GM18870 (cell line): Measurements from ENCODE around the gene MVB12B.

Experiments used
- ATAC-seq: cut with Tn5 transposase; IDR thresholded peaks from one replicate; pipeline ENCODE4 v1.9.1; 2021; ENCODE audit warnings: moderate library complexity; ENCODE audit not compliant: unreplicated experiment

MVB12B gene

DNA sequence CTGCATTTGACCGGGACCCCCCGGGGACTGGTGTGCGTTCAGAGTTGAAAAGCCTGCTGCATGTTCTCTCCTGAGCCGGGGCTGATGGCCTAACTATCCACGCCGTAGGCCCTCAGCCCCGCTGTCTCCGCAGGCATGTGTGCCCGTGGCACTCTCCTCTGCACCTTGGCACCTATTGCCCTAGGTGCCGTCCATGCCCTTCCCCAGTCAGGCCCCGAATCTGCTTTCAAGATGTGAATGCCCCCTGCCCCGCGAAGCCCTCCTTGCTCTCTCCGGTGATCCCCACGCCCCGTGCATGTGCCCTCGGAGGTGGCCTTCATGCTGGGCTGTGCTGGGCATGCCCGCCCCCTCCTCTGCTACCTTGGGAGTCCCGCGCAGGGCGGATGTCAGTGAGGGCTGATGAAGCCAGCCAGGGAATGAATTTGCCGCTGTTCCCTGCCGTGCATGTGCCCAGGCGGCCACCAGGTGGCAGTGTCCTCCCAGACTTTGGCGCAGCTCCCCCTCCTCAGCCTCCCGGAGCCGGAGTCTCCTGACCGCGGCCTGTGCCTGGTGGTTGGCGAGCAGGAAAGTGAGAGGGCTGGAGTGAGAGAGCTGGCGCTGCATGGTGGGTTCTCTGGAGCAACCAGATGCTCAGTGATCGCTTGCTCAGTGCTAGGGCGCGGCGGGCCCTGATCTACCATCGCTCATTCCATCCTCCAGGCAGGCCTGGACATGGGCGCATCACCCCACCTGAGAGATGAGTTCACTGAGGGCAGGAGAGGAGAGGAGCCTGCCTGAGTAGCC, 174.2 kb downstream of the MVB12B start:
- ATAC-seq = no peak

DNA sequence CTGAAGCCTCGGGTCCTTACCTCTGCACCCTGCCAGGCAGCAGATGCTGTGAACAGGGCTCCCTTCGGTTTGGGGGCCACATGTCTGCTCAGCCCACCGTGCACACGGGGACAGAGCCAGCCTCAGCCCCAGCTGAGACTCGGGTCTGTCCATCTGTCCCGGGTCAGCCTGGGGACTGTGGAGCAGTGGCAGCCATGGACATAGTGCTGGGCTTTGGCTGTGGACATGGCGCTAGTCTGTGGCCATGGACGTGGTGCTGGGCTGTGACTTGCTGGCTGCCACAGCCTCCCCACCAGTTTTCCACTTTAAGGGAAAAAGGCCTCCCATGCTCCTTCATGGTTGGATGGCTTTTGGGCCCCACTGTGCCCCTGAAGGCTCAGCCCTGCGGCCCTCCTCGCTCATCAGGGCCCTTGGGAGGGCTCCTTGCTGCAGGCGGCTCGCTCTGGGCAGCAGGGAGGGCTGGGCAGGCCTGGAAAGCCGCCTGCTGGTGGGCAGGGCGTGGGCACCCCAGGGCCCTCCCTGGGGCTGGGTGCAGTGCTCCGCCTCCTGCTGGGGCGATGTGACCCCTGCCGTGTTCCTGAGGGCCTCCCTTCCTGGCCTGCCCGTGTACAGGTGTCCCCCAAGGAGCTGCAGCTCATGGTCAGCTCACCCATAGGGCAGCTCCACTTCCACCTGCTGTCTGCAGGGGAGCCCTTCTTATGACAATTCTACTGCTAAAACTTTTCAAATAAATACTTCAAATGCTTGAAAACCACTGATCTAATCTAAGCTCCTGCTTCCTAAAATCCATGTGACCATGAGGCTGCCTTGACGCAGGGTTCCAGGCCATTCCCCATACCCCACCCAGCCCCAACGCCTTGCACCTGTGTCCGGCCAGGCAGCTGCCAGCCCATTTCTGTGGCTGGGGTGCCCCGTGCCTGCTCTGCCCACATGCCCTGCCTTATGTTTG, 175.0 kb downstream of the MVB12B start:
- ATAC-seq = no peak

DNA sequence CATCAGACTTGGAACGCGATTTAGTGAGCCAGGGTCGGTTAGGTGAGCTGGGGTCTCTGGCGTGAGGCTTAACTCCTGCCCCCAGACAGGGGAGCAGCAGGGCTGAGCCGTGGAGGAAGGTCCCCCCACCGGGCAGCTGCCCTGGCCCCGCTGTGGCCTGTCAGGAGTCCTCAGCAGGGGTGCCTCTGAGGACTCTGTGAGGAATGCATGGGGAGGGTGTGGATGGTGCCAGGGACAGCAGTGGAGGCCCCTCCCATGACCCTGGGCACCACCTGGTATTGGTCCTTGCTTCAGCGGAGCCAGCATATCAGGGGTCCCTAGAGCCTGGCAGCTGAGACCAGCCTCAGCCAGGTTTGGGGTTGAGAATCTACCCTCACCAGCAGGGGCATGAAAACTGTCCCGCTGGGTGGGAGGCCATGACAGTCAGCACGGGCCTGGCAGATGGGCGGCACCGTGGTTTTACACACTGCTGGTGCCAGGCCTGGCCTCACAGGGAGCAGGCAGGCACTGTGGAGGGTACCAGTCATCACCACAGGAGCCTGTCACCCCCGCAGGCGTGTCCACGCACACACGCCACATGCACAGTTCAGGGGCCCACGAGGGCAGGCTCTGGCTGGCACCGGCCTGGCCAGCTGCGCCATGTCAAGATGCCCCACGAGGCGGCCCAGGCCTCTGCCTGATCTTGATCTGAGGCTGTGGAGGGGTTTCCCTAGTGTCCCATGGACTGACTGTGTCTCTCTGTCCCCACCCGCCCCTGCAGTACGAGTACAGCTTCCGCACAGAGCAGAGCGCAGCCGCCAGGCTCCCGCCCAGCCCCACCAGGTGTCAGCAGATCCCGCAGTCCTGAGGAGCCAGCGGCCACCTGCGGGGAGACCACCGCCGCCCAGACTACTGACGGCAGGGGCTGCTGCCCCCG, 176.0 kb downstream of the MVB12B start:
- ATAC-seq = no peak

DNA sequence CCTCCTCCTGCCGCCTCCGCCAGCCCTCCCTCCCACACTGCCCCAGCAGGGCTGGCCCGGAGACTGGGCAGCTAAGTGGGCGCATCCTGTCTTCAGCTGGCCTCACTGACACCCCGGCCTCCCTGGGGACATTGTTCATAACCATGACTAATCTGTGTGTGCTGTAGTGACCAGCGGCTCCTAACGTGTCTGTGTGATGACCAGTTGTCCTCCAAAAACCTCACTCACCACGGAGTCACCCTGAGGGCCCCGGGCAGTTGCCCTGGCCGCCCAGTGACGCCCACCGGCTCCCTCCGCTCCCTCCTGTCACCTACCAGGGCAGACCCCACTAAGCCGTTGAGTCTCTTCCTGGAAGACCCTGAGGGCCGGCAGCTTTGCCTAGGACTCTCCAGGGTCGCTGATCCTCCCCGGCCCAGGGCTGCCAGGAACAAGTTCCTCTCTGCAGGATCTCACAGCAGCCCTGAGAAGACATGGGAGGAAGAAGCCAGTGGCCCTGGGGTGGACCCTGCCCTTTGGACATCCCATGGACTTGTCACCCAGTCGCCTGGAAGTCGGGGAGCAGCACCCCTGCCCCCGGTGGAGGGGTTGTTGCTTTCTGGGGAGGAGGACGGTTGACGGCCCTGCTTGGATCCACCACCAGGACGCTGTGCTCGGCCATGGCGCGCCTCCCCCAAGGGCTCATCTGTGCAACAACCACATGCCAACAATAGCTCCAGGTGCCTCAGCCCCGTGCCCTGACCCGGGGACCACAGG, 176.9 kb downstream of the MVB12B start:
- ATAC-seq = no peak

DNA sequence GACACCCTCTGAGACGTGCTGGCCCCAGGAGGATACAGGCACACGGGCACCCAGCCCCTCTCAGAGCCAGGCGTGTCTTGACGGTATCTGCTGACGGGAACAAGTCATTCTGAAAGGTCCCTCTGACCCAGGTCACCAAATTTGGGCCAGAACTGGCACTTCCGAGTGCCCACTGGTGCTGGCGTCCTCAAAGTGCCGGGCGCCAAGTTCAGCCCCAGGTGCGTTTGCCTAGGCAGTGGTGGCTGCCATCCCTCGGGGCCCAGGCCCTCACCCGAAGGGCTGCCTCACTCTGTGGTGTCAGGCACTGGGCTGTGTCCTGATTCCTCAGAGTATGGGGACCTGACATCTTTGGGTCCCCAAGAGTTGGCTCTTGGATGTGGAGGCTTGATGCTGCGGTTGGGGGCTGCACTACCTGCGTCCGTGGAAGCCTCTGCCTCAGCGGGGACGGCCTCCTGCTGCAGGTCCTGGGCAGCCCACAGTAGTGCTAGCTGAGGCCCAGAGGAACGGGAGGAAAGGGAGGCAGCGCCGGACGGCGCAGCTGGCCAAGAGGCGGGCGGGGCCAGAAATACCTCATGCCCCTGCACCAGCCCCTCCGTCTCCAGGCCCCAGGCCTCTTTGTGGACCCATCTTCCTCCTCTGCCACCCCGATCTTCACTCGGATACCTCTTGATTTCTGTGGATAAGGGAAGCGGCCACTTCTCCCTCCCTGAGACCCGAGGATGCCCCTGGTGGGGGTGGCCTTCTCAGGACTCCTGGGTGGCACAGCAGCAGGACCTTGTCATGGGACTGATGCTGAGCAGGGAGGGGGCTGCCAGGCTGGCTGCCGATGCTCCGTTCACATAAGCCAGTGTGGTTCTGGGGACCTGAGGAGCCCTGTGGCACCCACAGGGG, 177.7 kb downstream of the MVB12B start:
- no peak for ATAC-seq

DNA sequence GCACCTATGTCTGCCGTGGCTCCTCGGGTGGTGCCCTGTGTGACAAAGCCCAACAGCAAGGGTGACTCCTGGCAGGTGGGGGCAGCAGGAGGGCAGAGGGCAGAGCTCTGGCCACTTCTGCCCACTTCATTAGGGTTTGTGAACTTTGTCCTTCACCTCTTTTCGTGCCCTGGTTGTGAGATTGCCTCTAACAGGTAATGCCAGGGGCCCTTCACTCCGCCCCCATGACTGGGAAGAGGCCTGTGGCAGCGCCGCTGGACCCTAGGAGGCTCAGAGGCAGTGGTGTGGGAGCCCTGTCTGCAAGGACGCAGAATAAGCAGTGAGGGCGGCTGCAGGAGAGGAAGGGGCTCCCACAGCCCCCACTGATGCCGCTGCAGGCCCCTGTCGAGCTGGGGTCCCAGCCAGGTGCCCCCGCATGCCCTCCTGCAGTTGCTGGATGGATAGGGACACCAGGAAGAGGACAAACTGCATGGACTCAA, 178.4 kb downstream of the MVB12B start:
- ATAC-seq = no peak

DNA sequence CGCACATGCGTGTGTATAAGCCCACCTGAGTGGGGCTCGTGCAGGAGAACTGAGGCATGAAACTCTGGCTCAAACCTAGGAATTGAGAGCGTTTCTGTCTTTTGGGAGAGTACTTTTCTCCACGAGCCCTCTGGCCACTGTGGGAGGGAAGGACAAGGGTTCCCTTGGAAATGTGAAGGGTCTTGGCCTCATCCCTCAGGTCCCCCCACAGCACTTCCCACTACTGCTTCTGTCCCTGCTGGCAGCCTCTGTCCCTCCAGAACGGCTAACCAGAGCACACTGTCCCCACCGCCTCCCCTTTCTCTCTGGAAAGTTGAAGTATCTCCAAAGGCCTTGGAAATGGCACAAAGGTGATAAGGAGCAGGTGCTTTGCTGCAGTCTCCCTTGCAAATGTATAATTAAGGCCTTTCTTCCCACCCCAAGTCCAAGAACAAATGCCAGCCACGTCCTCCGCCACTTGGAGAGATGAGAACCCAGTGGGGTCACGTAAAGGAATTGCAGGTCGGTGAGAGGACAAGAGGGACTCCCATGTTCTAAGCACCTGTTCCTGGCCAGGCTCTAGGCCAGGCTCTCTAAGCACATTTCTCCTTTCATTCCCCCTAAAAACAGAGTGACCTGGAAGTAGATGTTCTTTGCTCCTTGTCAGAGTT, 179.2 kb downstream of the MVB12B start:
- no peak for ATAC-seq

DNA sequence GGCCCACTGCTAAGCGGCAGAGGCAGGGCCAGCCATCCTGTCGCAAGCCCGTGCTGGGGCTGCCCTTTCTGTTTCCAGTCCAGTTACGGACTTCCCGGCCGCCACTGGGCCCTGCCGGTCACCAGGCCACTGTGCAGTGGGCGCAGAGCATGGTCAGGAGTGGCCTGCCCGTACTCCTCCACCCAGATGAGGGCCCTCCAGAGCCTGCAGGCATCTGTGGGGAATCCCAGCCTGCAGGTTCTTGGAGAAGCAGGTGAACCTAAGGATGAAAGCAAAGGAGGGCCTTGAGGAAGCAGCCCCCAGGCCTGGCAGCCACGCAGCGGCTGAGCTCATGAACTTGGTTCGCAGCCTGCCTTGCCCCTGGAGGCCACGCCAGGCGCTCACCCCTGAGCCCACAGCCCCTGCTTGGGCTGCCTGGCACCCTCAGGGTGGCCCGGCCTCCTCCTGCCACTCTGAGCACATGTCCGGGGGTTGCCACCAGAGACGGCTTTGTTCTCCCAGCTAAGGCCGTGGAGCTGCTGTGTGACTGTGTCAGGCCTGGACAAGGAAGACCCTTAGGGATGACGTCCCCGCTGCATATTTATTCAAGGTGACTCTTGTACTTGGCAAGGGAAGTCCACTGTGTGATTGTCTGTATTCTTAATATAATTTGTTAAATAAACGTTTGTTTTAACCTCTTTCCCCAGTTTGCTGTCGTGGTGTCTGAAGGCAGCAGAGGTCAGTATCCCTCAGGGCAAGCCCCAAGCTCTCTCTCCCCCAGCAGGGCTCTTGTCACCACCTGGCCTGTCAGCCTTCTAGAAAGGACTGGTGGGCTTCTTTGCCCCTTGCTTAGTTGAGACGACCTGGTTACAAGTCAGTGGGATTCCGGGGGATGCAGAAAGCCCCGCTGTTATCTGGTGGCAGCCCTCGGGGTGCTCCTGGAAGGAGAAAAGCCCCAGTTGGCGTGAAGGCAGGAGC, 180.0 kb downstream of the MVB12B start:
- ATAC-seq = no peak

DNA sequence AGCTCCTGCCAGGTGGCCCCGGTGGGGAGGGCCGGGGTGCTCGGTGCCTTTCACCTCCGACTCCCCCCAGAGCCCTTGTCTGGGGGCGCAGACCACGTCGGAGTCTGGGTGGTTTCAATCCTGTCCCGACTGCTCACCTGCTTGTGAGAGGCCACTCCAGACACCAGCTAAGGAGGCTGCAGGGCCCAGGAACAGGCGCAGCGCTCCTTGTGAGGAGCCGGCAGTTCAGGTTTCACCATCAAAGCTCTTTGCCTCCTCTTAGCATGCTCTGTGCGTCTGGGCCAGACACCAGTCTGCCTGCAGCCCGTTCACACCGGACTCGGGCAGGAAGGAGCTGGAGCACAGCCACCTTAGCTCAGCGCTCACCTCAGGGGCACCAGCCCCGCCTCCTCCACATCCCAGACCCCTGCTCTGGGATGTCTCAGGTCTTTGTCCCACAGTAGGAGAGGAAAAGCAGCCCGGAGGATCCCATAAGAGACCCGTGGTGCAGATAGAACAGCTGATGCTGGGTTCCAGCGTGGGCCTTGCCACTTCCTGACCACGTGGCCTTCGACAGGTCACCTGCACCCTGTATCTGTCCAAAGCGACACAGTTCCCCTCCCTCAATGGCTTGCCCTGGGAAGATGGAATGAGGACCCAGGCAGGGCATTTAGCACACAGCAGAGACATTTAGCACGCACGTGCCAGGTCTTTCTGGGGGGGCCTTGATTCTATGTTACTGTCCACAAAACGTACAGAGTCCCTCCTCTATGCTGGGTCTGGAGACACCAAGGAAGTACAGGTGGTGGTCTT, 180.9 kb downstream of the MVB12B start:
- ATAC-seq = no peak

DNA sequence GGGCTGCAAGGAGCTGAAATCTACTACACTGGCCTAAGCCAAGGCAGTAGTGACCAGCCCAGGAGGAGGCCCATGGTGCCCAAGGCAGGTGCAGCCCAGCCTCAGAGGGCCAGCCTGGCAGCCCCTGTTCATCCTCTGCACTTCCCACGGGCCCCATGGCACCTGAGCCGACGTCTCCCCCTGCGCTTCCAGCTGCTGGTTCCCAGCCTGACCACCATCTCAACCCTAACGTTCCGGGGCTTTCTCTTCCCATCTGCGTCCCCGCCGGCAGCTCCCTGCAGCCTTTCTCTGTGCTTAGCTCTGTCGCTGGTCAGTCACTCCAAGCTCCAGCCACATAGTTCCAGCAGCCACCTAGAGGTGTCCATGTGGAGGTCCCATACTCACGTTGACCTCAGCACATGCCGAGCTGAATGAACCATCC, 181.6 kb downstream of the MVB12B start:
- no peak for ATAC-seq

DNA sequence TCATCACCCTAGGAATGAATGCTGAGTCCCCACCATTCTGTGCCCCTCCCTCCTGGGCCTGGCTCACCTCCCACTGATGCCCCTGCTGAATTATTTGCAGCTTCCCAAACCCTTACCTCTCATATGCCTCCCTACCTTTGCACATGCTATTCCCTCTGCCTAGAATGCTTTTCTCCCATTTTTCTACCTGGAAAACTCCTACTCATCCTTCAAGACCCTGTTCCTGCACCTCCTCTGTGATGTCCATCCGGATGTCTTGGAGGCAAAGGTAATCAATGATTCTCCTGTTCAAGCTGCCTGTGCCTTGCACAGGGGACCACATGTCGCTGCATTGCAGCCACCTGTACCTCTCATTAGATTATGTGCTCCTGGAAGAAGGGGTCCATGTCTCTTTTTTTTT, 182.3 kb downstream of the MVB12B start:
- no peak for ATAC-seq

DNA sequence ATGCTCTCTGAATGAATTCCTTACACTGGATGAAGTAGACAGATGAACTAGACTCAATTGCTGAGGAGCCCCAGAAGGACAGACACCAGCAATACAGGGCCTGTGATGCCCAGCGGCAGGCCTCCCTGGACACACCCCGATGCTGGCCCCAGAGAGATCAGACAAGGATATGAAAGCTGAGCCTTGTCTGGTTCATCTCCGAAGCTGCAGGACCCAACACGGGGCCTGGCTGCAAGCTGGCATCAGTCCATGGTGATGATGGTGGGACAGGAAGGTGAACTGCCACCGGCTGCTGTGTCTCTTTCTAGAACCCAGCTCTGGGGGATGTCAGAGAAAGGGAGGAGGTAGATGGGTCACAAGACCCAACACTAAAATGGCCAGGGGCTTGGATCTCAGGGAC, 183.1 kb downstream of the MVB12B start:
- ATAC-seq = no peak

DNA sequence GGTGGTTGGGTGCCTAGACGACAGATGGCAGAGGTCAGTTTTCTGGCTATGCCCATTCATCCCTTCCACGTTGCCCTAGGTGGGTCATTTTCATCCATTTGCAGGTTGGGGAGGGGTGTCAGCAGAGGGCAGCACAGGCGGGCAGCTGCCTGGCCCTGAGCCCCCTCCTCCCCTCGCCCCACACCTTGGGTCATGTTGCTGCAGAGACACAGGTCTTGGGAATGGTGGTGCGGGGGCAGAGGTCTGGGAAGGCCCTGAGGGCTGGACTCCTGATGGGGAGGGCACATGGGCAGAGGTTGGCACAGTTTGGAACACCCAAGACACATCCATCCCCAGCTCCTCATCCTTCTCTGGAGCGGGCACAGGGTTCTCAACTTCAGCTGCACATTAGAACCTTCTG, 183.9 kb downstream of the MVB12B start:
- no peak for ATAC-seq

DNA sequence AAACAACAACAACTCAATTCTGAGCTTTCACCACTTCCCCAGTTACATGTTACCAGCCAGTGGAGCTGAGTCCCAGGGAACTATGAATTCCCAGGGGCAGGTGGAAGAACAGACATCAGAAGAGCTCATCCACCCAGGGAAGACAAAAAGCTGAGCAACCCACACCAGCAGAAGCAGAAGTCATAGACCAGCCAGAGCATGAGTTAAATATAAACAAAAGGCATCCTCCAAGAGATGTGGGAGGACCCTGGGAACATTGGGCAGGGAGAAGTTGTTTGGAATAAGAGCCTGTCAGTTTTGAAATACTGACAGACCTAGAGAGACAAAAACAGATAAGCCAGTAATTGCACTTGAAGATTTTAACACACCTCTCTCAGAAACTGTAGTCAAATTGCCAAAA, 184.8 kb downstream of the MVB12B start:
- ATAC-seq = no peak

DNA sequence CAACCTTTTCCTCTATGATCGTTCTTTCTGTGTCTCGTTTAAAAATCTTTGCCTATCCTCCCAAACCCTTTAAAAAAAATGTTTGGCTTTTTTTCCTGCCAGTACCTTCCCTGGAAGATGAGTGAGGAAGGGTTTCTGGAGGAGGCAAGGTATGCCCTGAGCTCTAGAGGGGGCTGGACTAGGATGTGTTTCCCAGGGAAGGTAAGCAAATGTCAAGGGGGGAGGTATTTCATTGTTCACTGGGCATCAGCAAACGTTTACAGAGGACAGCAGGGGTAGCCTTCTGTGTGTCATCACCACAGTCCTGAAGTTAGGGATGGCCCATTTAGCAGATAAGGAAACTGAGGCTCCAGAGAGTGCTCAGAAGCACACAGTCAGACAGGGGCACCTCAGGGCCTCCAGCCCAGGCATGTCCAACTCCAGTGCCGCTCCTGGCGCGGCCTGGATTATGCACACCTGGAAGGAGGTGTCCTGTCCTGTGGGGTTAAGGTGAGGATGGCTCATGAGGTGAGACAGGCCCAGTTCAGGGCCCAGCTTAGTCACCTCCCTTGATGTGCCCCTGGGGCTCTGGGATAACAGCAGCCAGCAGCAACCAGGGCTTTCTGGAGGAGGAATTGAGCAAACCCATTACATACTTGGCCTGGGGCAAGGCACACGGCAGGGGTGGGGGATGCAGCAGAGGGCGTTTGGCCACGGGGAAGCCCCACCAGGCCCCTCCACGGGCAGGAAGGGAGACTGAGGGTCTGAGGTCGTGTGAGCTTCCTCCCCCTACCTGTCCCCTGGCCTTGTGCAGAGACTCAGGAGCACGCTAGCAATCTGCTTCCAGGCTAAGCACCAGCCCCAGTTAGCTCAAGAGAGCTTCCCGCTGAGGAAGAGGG, 186.8 kb downstream of the MVB12B start:
- ATAC-seq = no peak
